ENCODE results near the gene MICOS13.
A peak's percentile ranks its signal among the peaks of the same experiment; 100 is the strongest.

The MICOS13 gene

GRCh38 chr19:5687360-5688198, 7.3 kb upstream of the MICOS13 start:
- no peak for DNase-seq (ENCODE audit: low read depth)

DNA sequence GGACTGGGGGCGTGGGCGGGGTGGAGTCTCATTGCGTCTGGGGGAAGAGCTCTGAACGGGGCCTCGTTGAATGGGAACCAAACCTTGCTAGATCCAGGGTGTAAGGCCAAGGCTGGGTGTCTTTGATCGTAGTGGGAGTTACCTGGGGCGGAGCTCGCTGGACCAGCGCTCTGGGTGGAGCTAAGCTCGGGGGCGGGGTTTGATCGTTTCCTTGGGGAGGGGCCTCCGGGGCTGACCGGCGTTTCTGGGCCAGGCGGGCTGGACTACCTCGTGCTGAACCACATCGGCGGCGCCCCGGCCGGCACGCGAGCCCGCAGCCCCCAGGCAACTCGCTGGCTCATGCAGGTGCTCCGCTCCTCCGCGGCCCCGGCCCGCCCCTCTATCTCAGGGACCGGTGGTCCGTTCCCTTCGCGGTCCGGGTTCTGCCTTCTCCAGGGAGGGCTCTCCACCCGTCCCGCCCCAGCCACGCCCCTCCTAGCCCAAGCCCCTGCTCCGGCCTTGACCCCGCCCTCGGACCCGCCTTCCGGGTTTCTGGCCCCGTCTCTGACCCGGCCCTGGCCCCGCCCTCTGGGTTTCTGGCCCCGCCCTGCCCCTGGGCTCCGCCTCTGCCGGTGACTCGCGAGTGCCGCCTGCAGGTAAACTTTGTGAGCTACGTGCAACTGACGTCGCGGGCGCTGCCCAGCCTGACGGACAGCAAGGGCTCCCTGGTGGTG, 6.5 kb upstream of the MICOS13 start:
- DNase-seq (ENCODE audit: low read depth): peak; percentile 61

DNA sequence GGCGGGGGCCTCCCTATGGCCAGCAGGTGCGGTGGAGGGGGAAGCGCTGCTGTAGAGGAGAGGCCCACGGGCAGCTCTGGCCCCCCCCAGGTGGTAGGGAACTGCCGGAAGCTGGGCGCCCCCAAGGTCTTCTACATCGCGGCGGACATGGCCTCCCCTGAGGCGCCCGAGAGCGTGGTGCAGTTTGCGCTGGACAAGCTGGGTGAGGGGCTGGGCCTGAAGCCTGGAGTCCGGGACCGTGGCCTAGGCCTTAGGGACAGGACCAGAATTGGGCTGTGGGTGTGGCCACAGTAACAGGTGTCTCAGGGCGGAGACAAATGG, 6.0 kb upstream of the MICOS13 start:
- no peak for DNase-seq (ENCODE audit: low read depth)

DNA sequence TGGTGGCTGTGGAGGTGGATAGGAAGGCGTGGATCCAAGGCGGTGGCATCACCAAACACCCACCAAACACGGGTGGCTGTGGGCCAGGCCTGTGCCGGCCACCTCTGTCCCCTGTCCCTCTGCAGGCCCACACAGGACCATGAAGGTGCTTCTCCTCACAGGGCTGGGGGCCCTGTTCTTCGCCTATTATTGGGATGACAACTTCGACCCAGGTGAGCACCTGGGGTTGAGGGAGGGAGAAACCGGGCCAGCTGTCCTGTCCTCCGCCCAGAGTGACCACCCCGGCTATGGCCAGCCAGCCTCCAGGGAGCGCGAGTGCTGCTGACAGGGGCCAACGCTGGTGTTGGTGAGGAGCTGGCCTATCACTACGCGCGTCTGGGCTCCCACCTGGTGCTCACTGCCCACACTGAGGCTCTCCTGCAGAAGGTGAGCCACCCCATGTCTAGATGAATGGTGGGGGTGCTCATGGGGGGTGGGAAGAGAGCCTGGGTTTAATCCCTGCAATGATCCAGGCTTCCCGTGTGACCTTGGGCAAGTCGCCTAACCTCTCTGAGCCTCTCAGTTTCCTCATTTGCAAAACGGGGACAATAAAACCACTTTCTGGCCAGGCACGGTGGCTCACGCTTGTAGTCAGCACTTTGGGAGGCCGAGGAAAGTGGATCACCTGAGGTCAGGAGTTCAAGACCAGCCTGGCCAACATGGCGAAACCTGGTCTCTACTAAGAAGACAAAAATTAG, 4.5 kb upstream of the MICOS13 start:
- no peak for DNase-seq (ENCODE audit: low read depth)

DNA sequence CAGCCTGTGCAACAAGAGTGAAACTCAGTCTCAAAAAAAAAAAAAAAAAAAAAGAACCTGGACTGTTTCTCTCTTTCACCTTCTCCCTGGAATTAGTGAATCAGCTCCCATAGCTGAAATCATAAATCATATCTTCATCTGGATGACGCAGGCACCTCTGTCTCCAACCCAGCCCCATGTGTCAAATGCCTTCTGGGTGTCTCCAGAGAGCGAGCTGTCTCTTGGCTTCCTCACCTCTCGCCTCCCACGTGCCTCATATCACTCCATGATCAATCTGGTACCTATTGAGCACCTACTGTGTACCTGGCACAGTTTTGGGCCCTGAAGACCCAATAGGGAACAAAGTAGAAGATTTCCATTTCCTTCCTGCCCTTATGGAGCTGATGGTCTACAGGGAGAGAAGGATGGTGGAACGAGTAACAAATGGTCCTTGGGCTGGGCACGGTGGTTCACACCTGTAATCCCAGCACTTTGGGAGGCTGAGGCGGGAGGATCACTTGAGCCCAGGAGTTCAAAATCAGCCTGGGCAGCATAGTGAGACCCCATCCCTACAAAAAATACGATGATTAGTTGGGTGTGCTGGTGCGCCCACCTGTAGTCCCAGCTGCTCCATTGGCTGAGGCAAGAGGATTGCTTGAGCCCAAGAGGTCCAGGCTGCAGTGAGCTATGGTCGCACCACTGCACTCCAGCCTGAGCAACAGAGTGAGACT, 3.0 kb upstream of the MICOS13 start:
- no peak for DNase-seq (ENCODE audit: low read depth)

DNA sequence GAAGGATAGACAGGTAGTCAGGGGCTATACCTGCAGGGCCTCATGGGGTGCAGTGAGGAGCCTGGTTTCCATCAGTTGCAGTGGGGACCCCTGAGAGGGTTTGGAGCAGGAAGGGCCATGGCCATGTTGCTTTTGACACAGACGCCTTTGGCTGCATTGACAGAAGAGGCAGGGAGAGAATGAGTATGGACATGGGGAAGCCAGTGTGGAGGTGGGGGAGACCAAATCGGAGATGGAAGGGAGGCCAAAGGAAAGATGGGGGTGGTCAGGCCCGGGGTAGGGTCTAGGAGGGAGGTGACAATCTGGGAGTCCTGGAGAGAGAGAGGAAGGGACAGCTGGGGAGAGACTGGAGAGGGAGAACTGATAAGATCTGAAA, 1.8 kb upstream of the MICOS13 start:
- no peak for DNase-seq (ENCODE audit: low read depth)

GRCh38 chr19:5681391-5682106, 1.2 kb upstream of the MICOS13 start:
- no peak for DNase-seq (ENCODE audit: low read depth)

DNA sequence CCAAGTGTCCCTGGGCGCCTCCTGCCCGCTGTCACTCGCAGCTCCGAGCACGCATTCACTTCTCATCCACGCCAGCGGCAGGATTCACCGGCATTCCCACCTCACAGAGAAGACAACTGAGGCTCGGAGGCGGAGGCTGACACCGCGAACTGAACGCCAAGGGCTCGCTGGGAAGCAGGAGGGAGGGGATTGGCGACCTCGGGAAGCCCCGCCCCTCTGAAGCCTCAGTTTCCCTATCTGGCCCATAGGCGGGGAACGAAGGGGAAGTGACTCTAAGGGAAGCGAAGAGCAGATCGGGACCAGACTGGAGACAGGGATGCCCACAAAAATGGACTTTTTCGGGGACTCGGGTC, 256 bp downstream of the MICOS13 start:
- no peak for DNase-seq (ENCODE audit: low read depth)

- no peak for DNase-seq (ENCODE audit: low read depth)
These were observed 830 bp downstream of the MICOS13 start for GRCh38 chr19:5679289-5680083.

GRCh38 chr19:5678071-5678718, 2.1 kb downstream of the MICOS13 start:
- DNase-seq (ENCODE audit: low read depth): no peak

- no peak for DNase-seq (ENCODE audit: low read depth)
These were observed 2.7 kb downstream of the MICOS13 start for GRCh38 chr19:5677580-5677979.

- no peak for DNase-seq (ENCODE audit: low read depth)
These were observed 3.2 kb downstream of the MICOS13 start for GRCh38 chr19:5677136-5677535.

DNA sequence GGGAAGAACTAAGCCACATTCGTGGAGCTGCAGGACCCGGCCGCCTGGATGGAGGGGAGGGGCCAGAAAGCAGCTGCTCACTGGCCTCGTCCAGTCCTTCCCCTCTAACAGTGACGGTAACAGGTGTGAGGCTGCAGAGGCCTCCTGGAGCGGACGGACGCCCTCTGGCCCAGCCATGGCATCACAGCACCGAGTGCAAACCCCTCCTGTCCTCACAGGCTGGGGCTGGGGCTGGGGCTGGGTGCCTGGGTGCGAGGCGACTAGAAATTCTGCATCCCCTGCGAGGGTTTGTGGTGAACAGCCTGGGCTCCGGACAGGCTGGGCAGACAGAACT, 3.6 kb downstream of the MICOS13 start:
- no peak for DNase-seq (ENCODE audit: low read depth)

- no peak for DNase-seq (ENCODE audit: low read depth)
These were observed 4.1 kb downstream of the MICOS13 start for GRCh38 chr19:5676105-5676771.

- no peak for DNase-seq (ENCODE audit: low read depth)
These were observed 5.6 kb downstream of the MICOS13 start for GRCh38 chr19:5674714-5675113.

DNA sequence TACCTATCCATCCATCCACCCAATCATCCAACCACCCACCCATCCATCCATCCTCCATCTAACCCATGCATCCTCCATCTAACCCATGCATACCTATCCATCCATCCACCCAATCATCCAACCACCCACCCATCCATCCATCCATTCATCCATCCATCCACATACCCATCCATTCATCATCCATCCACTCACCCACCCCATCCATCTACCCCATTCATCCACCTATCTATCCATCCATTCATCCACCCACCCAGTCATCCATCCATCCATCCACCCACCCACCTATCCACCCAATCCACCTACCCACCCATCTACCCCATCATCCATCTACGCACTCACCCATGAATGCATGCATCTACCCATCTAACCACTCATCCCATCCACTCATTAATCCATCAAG, 6.6 kb downstream of the MICOS13 start:
- DNase-seq (ENCODE audit: low read depth): no peak

- no peak for DNase-seq (ENCODE audit: low read depth)
These were observed 7.4 kb downstream of the MICOS13 start for GRCh38 chr19:5672708-5673459.

DNA sequence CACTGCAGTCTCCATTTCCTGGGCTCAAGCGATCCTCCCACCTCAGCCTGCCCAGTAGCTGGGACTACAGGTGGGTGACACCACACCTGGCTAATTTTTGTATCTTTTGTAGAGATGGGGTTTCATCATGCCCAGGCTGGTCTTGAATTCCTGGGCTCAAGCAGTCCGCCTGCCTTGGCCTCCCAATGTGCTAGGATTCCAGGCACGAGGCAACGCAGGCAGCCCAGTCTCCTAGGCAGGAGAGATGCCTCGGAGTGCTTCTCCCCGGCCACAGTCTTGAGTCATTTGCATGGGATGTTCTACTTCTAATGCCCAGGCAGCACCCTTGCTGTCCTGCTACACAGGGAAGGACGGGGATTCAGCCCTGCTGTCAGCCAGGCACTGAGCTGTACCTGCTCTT, 8.7 kb downstream of the MICOS13 start:
- no peak for DNase-seq (ENCODE audit: low read depth)

DNA sequence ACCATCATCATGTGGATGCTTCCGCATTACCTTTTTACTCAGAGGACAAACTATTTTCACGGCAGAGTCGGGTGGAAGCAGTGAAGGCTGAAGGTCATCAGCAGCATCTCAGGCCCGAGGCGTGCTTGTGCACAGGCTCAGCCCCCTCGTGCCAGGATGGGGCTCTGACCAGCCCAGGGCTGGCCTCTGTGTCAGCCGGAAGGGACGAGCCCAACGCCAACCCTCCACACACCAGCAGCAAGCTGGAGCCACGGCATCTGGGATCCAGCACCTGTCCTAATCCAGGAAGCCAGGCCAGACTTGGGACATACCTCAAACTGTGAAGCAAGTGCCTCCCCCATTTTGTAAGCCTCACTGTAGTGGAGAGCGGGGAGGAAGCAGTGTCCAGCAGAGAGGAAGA, 11.1 kb downstream of the MICOS13 start:
- DNase-seq (ENCODE audit: low read depth): no peak
